Thoracic aorta (tissue), 2 donors: ENCODE measurements around the gene NEB. TPM values are rescaled to one million over a fixed set of nuclear protein-coding genes. Genes with fewer than 3 reads are reported as not detected.

ENCODE experiments used
- ATAC-seq: fragments of 150-250 bp; one replicate; pipeline ENCODE4 v1.8.0; 2017; ENCODE audit warnings: low read depth; ENCODE audit not compliant: insufficient number of reproducible peaks, low FRiP score
- DNase-seq: peaks from one replicate; pipeline ENCODE4 v3.0.0-alpha.2; 2020; ENCODE audit warnings: low spot score
- H3K27ac ChIP-seq, 2 donors: fragments of 200-600 bp; sonication (generic); 1 replicate in 1 of 2; 2 replicates in 1 of 2; pipeline ENCODE4 v1.5.1; 2016; ENCODE audit warnings: mild to moderate bottlenecking in 2 of 2, moderate library complexity in 2 of 2
- H3K27me3 ChIP-seq: fragments of 200-600 bp; sonication (generic); replicated peaks from 2 replicates; pipeline ENCODE4 v1.6.0; 2016; ENCODE audit warnings: mild to moderate bottlenecking; ENCODE audit not compliant: insufficient read depth
- H3K36me3 ChIP-seq: fragments of 200-600 bp; sonication (generic); one replicate; pipeline ENCODE4 v1.5.1; 2016
- H3K4me1 ChIP-seq, 2 donors: fragments of 200-600 bp; sonication (generic); 1 replicate in 1 of 2; 2 replicates in 1 of 2; pipeline versions ENCODE4 v1.5.1 to v1.6.0; 2016; ENCODE audit warnings: low read depth in 2 of 2, mild to moderate bottlenecking in 1 of 2; ENCODE audit not compliant: control insufficient read depth in 1 of 2
- H3K4me3 ChIP-seq: fragments of 200-600 bp; sonication (generic); 2 replicates; pipeline ENCODE4 v1.5.1; 2016; ENCODE audit warnings: mild to moderate bottlenecking
- H3K9me3 ChIP-seq: fragments of 200-600 bp; sonication (generic); 2 replicates; pipeline ENCODE4 v1.5.1; 2016
- total RNA-seq, 2 donors: library from RNA; depleted of rRNA; stranded (reverse); fragments of >200 nt; gene quantifications; one replicate each; pipeline versions ENCODE4 v1.1.0 to v1.2.3, GENCODE V29; 2016
- TF ChIP-seq, protein P1 (sequence below): fragments of 200-600 bp; sonication (generic); IDR thresholded peaks from one replicate; pipeline ENCODE4 v1.5.1; 2019; ENCODE audit warnings: antibody characterized with exemption

Gene NEB
- total RNA-seq, 2 donors from 2014 or later = 3.2 to 8.6 TPM

DNA sequence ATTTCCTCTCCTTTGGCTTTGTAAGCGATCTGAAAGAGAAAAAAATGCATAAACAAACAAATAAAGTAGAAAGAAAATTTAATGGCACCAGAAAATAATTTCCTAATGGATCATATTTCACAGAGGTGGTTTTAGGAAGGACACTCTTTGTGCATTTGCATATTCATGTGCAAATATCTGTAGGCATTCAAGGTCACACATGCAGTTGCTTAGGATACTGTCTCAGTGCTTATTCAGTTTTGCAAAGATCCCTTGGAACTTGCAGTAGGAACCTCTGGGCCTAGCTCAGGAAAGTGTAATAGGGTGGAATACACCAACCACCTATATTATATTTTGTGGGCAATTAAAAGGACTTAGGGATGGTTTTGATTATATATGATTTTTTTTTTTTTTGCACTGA is 54.3 kb downstream of the NEB start:
- H3K4me3 ChIP-seq = no peak overlapping the region
- TF ChIP-seq, protein P1, sequence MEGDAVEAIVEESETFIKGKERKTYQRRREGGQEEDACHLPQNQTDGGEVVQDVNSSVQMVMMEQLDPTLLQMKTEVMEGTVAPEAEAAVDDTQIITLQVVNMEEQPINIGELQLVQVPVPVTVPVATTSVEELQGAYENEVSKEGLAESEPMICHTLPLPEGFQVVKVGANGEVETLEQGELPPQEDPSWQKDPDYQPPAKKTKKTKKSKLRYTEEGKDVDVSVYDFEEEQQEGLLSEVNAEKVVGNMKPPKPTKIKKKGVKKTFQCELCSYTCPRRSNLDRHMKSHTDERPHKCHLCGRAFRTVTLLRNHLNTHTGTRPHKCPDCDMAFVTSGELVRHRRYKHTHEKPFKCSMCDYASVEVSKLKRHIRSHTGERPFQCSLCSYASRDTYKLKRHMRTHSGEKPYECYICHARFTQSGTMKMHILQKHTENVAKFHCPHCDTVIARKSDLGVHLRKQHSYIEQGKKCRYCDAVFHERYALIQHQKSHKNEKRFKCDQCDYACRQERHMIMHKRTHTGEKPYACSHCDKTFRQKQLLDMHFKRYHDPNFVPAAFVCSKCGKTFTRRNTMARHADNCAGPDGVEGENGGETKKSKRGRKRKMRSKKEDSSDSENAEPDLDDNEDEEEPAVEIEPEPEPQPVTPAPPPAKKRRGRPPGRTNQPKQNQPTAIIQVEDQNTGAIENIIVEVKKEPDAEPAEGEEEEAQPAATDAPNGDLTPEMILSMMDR = no peak
- no peak for DNase-seq
- H3K27me3 ChIP-seq = no peaks in the 10 kb centered on the region
- no peak overlapping the region for H3K27ac ChIP-seq
- H3K36me3 ChIP-seq = no peaks in the 10 kb centered on the region
- no peak for ATAC-seq
- H3K4me1 ChIP-seq = no peaks in the 10 kb centered on the region
- no peaks in the 10 kb centered on the region for H3K9me3 ChIP-seq

DNA sequence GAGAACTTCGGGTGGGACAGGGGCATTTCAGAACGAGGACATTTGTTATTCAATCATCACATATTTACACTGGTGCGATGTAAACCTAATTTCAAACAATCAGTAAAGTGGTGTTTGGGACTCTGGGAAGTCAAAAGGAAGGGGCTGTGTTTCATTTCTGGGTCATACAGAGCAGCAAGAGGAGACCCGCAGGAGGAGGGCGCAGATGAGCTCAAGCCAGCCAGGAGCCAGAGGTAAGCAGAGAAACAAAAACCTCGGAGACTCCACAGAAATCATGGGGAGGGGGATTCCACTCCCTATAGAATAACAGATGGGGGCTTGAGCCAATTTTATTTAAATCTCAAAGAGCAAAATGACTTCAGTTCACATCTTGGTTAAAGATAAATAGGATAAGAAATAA is 55.4 kb downstream of the NEB start:
- ATAC-seq = no peak
- no peaks in the 10 kb centered on the region for H3K4me1 ChIP-seq
- TF ChIP-seq, protein P1 = no peak
- H3K4me3 ChIP-seq = no peak overlapping the region
- DNase-seq = no peak
- no peaks in the 10 kb centered on the region for H3K27me3 ChIP-seq
- H3K27ac ChIP-seq = no peak overlapping the region
- no peaks in the 10 kb centered on the region for H3K9me3 ChIP-seq
- H3K36me3 ChIP-seq = no peaks in the 10 kb centered on the region

DNA sequence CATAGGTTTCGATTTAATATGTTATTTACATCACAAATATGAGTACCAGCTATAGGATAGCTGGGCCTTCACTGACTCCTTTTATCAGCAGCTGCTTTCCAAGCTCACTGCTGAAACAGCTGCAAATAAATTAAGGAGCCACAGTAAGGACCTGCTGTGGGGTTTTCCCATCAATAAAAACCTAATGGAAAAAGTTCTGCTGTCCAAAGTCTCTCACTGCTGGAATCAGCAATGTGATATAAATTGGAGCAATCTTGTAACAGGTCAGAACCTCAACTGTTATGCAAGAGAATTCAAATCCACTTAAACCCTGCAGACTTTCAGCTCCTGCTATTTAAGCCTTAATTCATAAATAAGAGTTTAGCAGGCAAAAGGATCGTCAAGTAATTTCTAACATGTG is 61.3 kb downstream of the NEB start:
- H3K9me3 ChIP-seq = no peaks in the 10 kb centered on the region
- H3K4me1 ChIP-seq = no peaks in the 10 kb centered on the region
- no peaks in the 10 kb centered on the region for H3K27me3 ChIP-seq
- TF ChIP-seq, protein P1 = no peak
- no peak overlapping the region for H3K4me3 ChIP-seq
- no peak for ATAC-seq
- DNase-seq = no peak
- no peaks in the 10 kb centered on the region for H3K36me3 ChIP-seq
- no peak overlapping the region for H3K27ac ChIP-seq

DNA sequence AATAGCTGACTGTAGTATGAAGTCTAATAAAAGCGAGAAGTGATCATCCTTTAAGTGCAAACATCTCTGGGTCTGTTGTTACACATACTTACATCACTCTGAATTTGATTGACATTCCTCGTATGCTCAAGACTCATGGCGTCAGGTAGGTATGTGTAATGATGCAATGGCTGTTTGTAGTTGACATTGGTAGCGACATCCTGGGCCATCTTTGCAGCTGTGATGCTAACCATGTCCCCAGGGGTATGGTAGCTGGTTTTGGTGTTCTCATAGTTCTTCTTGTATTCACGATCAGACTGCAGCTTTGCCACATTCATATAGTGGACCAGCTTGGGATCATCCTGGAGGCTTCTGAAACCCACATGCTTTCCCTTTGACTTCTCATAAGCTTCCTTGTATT is 62.0 kb downstream of the NEB start:
- H3K27me3 ChIP-seq = no peaks in the 10 kb centered on the region
- H3K4me3 ChIP-seq = no peak overlapping the region
- no peaks in the 10 kb centered on the region for H3K4me1 ChIP-seq
- TF ChIP-seq, protein P1 = no peak
- no peaks in the 10 kb centered on the region for H3K36me3 ChIP-seq
- H3K9me3 ChIP-seq = no peaks in the 10 kb centered on the region
- ATAC-seq (no peak), DNase-seq (no peak)
- no peak overlapping the region for H3K27ac ChIP-seq

DNA sequence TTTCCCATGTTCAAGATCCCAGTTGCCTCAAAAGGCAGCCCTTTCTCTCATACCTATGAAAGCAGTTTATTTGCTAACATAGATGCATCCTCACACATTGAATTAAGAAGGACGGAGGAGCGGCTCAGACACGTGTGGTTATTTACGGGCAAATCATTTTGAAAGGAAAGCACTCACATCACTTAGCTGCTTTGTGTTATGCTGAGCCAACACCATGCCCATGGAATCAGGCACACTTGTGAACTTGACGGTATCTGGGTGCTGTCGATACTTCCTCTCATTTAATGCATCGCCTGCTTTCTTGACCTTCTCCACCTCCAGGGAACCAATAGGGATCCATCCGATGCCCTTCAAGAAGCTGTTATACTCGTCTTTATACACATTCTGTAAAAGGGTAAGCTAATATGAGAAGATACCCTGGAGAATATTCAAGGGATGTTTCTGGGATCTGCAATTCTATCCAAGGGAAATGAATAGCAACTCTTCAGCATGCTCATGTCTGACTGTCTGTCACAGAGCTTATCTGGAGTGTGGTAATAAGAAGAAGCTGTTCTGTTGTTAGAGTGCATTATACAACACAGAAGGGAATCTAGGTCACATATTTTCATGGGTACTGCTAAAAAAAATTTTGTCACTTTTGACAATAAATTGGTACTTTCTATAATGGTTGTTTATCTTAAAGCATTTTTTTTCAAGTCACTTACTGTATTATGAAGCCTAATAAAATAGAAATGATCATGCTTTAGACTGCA is 63.3 kb downstream of the NEB start:
- no peaks in the 10 kb centered on the region for H3K27me3 ChIP-seq
- DNase-seq (no peak), ATAC-seq (no peak)
- no peak overlapping the region for H3K27ac ChIP-seq
- H3K4me3 ChIP-seq = no peak overlapping the region
- TF ChIP-seq, protein P1 = no peak
- no peaks in the 10 kb centered on the region for H3K36me3 ChIP-seq
- no peaks in the 10 kb centered on the region for H3K4me1 ChIP-seq
- no peaks in the 10 kb centered on the region for H3K9me3 ChIP-seq
